Measurements from ENCODE around the gene YPEL4. TPM values are rescaled to one million over a fixed set of nuclear protein-coding genes. Genes with fewer than 3 reads are reported as not detected.
A peak's percentile ranks its signal among the peaks of the same experiment; 100 is the strongest.
"Not testable (repeated sequence)": the region's sequence is repeated elsewhere in the genome, so short reads cannot be mapped to it uniquely, and the experiment has no call there.

Gene YPEL4
- polyA plus RNA-seq, 1 of the 3 experiments (the other 2 are of a cell fraction): 2.3 TPM

DNA sequence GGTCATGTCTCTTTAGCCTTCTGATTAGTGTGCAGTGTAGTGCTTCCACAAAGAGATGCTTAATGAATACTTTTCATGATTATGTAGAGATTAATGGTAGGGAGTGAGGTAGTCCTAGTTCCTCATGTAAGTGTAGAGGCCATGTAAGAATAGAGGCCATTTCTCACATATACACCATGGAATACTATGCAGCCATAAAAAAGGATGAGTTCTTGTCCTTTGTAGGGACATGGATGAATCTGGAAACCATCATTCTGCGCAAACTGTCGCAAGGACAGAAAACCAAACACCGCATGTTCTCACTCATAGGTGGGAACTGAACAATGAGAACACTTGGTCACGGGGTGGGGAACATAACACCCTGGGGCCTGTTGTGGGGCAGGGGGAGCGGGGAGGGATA lies 40.8 kb upstream of the YPEL4 start:
- H3K4me2 ChIP-seq; H3K9ac ChIP-seq; H4K20me1 ChIP-seq (ENCODE audit: insufficient read depth); H2AFZ ChIP-seq (ENCODE audit: low read depth); H3K9me2 ChIP-seq; POLR2A ChIA-PET; H3F3A ChIP-seq (replicated peaks; ENCODE audit: insufficient read depth); H3K9me3 ChIP-seq; CTCF ChIA-PET; H3K4me3 ChIP-seq (ENCODE audit: low read depth in 2 of 2, low read length in 1 of 2); DNase-seq; H3K27ac ChIP-seq (ENCODE audit: low read depth in 2 of 2, low read length in 1 of 2); H3K27me3 ChIP-seq (ENCODE audit: insufficient read depth); H3K4me1 ChIP-seq (ENCODE audit: control insufficient read depth in 1 of 2, insufficient read depth in 2 of 2, low read depth in 1 of 2, low read length in 1 of 2): not testable (repeated sequence)
- WGBS (ENCODE audit: low lambda C conversion rate): 98% methylated on average over 5 of the region's 5 CpGs
- H3K36me3 ChIP-seq (replicated peaks in 1 of 2; ENCODE audit: control insufficient read depth in 1 of 2, insufficient read depth in 2 of 2, low read length in 1 of 2): peaks cover 48 to 57% of the 10 kb centered on the region in 2 experiments
- peaks cover 35% of the 10 kb centered on the region; the same call in 1 of the 2 replicates for H3K79me2 ChIP-seq (ENCODE audit: insufficient read depth)

DNA sequence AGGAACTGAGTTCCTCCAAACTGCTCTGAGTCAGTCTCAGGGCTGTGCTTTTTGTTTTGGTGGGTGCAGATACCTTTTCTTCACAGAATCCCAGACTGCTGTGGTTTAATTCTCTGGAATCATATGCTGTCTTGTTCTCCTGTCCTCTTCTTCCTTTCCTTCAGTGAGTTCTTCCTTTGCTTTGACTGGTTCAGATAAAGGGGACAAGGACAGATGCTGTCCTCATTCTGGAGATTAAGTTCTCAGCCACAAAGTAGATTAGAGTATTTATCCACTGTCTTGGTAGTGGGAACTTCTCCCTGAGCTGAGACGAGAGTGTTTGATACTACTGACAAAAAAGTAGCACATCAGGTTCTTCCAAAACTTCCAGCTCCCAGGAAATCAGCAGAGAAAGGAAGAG lies 31.5 kb upstream of the YPEL4 start:
- CTCF ChIA-PET: interaction anchor here (0.6 to 1.0 kb wide), 2 partner anchors 120 to 262 kb away, joined by 3 read pairs; no protein-coding TSS in a partner anchor

DNA sequence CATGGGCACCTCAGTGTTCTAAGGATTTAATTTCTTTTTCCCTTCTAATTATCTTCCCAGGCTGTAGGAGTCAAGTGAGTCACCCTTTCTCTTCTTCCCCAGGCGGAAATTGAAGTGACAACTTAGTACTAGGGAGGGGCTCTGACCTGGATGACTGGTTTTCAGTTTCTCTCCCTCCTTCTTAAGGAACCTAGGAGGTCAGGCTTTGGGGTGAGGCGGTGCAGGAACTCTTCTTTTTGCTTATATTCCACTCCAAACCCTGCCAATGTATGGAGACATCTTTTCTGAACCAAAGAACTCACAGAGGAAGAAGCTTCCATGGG lies 30.8 kb upstream of the YPEL4 start:
- no peak overlapping the region for H3K9ac ChIP-seq
- ChIA-PET POLR2A (no interaction called here), CTCF (no interaction called here)
- 72% methylated on average over 2 of the region's 2 CpGs for WGBS (ENCODE audit: low lambda C conversion rate)
- H4K20me1 ChIP-seq (ENCODE audit: insufficient read depth): peaks cover 43% of the 10 kb centered on the region
- H3K4me1 ChIP-seq (ENCODE audit: control insufficient read depth in 1 of 2, insufficient read depth in 2 of 2, low read depth in 1 of 2, low read length in 1 of 2): no peaks in the 10 kb centered on the region; a peak in 1 of 4 replicates
- peaks cover 30 to 49% of the 10 kb centered on the region in 2 experiments for H3K36me3 ChIP-seq (replicated peaks in 1 of 2; ENCODE audit: control insufficient read depth in 1 of 2, insufficient read depth in 2 of 2, low read length in 1 of 2)
- no peaks in the 10 kb centered on the region for H3K9me3 ChIP-seq
- H3K4me3 ChIP-seq (ENCODE audit: low read depth in 2 of 2, low read length in 1 of 2): no peak overlapping the region
- H3K27me3 ChIP-seq (ENCODE audit: insufficient read depth): no peaks in the 10 kb centered on the region
- H3K79me2 ChIP-seq (ENCODE audit: insufficient read depth): peaks cover 99% of the 10 kb centered on the region
- H3K9me2 ChIP-seq: no peaks in the 10 kb centered on the region
- no peak overlapping the region for H3K4me2 ChIP-seq
- TF ChIP-seq FOSL2 (IDR thresholded peaks at IDR 0.05; ENCODE audit: borderline replicate concordance, low read depth): peak; percentile 7; the same call in 1 of the 2 replicates
- TF ChIP-seq, protein P1, sequence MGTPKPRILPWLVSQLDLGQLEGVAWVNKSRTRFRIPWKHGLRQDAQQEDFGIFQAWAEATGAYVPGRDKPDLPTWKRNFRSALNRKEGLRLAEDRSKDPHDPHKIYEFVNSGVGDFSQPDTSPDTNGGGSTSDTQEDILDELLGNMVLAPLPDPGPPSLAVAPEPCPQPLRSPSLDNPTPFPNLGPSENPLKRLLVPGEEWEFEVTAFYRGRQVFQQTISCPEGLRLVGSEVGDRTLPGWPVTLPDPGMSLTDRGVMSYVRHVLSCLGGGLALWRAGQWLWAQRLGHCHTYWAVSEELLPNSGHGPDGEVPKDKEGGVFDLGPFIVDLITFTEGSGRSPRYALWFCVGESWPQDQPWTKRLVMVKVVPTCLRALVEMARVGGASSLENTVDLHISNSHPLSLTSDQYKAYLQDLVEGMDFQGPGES (IDR thresholded peaks at IDR 0.05; ENCODE audit: low read depth, low read length): no peak
- DNase-seq: no peak
- no peak overlapping the region for H3K27ac ChIP-seq (ENCODE audit: low read depth in 2 of 2, low read length in 1 of 2)
- H2AFZ ChIP-seq (ENCODE audit: low read depth): no peak overlapping the region
- no peaks in the 10 kb centered on the region for H3F3A ChIP-seq (replicated peaks; ENCODE audit: insufficient read depth)

More for the DNA sequence above, 31.5 kb upstream of the YPEL4 start:
- no peaks in the 10 kb centered on the region for H3K27me3 ChIP-seq (ENCODE audit: insufficient read depth)
- no peaks in the 10 kb centered on the region; a peak in 1 of 4 replicates for H3K4me1 ChIP-seq (ENCODE audit: control insufficient read depth in 1 of 2, insufficient read depth in 2 of 2, low read depth in 1 of 2, low read length in 1 of 2)
- H3K4me3 ChIP-seq (ENCODE audit: low read depth in 2 of 2, low read length in 1 of 2): no peak overlapping the region
- H3K4me2 ChIP-seq: no peak overlapping the region
- no peak overlapping the region for H3K9ac ChIP-seq
- POLR2A ChIA-PET: no interaction called here
- DNase-seq: no peak
- H2AFZ ChIP-seq (ENCODE audit: low read depth): no peak overlapping the region
- H3K9me2 ChIP-seq: no peaks in the 10 kb centered on the region
- H3K79me2 ChIP-seq (ENCODE audit: insufficient read depth): peaks cover 99% of the 10 kb centered on the region
- peaks cover 30 to 43% of the 10 kb centered on the region in 2 experiments for H3K36me3 ChIP-seq (replicated peaks in 1 of 2; ENCODE audit: control insufficient read depth in 1 of 2, insufficient read depth in 2 of 2, low read length in 1 of 2)
- no peak overlapping the region for H3K27ac ChIP-seq (ENCODE audit: low read depth in 2 of 2, low read length in 1 of 2)
- H3K9me3 ChIP-seq: no peaks in the 10 kb centered on the region
- 96% methylated on average over 1 of the region's 1 CpG for WGBS (ENCODE audit: low lambda C conversion rate)
- TF ChIP-seq, protein P2, sequence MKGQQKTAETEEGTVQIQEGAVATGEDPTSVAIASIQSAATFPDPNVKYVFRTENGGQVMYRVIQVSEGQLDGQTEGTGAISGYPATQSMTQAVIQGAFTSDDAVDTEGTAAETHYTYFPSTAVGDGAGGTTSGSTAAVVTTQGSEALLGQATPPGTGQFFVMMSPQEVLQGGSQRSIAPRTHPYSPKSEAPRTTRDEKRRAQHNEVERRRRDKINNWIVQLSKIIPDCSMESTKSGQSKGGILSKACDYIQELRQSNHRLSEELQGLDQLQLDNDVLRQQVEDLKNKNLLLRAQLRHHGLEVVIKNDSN (IDR thresholded peaks at IDR 0.05; ENCODE audit: borderline replicate concordance, low read depth): no peak
- TF ChIP-seq MEF2A (IDR thresholded peaks at IDR 0.05; ENCODE audit: borderline replicate concordance, low read depth): no peak
- TF ChIP-seq YY1 (IDR thresholded peaks at IDR 0.05; ENCODE audit: low read depth): no peak
- TF ChIP-seq GATA2 (CRISPR knock-in tag; IDR thresholded peaks at IDR 0.05): no peak
- H3F3A ChIP-seq (replicated peaks; ENCODE audit: insufficient read depth): no peaks in the 10 kb centered on the region
- peaks cover 43% of the 10 kb centered on the region for H4K20me1 ChIP-seq (ENCODE audit: insufficient read depth)
